Kidney tubule cell (primary cell): ENCODE measurements around the gene AP1M2.
"Not testable (repeated sequence)": the region's sequence is repeated elsewhere in the genome, so short reads cannot be mapped to it uniquely, and the experiment has no call there.

ENCODE experiments used
- DNase-seq: peaks from one replicate; pipeline ENCODE4 v3.0.0-alpha.2; 2018; ENCODE audit warnings: low spot score

The AP1M2 gene

DNA sequence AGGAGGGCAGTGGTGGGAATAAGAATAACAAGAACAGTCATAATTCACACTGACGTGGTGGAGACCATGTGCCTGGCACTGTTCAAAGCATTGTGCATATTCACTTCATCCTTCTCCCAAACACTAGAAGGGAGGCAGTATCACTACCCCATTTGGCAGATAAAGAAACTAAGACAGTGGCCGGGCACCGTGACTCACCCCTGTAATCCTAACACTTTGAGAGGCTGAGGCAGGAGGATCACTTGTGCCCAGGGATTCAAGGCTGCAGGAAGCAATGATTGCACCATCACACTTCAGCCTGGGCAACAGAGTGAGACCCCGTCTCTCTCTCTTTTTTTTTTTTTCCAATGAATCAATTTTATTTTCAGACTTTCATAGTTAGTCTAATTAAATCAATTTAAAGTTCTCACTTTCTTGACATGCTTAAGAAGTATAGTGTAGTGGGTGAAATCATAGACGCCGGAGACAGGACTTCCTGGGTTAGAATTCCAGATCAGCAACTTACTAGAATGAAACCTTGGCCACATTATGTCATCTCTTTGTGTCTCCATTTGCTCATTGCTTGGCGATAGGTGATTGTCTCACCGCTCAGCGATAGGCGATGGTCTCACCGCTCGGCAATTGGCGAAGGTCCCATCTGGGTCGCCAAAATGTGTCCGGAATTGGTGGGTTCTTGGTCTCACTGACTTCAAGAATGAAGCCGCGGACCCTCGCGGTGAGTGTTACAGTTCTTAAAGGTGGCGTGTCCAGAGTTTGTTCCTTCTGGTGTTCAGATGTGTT, 48.7 kb downstream of the AP1M2 start:
- no peak for DNase-seq

DNA sequence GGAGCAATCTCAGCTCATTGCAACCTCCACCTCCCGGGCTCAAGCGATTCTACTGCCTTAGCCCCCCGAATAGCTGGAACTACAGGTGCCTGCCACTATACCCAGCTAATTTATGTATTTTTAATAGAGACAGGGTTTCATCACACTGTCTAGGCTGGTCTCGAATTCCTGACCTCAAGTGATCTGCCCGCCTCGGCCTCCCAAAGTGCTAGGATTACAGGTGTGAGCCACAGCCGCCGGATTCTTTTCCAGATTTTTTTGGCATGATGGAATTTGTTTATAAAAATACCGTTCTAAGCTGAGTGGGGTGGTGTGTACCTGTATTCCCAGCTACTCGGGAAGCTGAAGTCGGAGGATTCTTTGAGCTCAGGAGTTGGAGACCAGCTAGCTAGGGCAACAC, 49.4 kb downstream of the AP1M2 start:
- DNase-seq: no peak

DNA sequence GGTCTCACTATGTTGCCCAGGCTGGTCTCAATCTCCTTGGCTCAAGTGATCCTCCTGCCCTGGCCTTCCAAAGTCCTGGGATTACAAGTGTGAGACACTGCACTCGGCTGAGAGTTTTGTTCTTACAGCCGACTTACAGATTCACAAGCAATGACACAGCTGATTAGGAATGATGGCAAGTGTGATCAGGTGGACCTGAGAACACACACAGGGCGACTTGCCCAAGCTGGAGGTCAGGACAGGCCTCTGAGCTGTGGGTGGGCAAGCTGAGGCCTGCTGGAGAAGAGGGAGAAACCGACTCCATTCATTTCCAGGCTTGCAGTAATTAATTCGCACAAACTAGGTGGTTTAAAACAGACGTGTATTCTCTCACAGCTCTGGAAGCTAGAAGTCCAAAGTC, 51.5 kb downstream of the AP1M2 start:
- no peak for DNase-seq

DNA sequence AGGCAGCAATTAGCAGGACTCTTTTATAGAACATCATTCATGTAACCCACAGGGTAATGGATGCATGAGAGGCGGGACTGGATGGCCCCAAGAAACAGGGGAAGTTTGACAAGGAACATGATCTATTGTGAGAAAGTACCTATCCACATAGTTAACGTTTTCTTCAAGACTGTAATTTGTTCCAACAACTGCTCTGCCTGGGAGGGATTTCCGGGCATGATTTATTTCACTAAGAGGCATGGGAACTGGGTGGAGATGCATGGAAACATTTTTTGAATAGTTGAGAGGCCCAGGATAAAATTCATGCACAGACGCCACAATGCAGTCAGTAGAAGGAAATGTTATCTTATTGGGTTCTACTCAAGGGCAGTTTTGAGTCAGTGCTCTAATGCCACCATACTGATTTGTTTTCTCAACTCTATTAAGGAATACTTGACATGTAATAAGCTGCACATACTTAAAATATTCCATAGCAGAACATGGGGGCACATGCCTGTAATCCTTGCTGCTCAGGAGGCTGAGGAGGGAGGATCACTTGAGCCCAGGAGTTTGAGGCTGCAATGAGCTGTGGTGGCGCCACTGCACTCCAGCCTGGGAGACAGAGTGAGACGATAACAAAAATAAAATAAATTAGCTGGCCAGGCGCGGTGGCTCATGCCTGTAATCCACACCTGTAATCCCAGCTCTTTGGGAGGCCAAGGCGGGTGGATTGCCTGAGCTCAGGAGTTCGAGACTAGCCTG, 53.3 kb downstream of the AP1M2 start:
- no peak for DNase-seq

DNA sequence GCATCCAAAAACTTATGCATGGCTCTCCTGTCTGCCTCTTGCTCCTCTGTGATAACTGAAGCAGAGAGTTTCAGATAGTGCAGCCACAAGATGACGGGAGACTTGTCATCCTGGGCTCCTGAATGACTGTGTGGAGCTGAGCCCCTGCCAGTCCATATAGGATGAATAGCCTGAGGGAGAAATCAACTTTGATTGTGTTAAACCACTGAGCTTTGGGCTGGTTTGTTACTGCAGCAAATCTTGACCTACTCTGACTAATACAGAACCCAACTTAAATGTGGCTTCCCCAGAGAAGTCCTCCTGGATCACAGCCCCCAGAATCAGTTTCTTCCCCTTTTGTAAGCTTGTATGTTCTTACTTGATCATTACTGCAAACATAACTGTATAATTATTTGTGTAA, 54.7 kb downstream of the AP1M2 start:
- DNase-seq: no peak

DNA sequence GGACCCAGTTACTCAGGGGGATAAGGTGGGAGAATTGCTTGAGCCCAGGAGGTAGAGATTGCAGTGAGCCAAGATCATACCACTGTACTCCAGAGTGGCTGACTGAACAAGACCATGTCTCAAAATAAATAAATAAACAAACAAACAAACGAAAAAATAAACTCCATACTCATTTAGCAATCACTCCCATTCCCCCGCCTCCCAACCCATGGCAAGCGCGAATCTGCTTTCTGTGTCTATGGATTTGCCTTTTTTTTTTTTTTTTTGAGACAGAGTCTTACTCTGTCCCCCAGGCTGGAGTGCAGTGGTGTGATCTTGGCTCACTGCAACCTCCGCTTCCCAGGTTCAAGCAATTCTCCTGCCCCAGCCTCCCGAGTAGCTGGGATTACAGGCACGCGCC, 60.2 kb downstream of the AP1M2 start:
- DNase-seq: not testable (repeated sequence)

DNA sequence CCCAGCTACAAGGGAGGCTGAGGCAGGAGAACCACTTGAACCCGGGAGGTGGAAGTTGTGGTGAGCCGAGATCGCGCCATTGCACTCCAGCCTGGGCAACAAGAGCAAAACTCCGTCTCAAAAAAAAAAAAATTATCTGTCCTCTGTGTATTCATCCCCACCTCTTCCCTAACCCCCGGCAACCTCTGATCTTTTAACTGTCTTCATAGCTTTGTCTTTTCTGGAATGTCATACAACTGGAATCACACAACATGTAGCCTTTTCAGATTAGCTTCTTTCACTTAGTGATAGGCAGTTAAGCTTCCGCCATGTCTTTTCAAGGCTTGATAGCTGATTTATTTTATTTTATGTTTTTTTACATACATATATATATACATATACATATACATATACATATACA, 61.5 kb downstream of the AP1M2 start:
- DNase-seq: no peak

DNA sequence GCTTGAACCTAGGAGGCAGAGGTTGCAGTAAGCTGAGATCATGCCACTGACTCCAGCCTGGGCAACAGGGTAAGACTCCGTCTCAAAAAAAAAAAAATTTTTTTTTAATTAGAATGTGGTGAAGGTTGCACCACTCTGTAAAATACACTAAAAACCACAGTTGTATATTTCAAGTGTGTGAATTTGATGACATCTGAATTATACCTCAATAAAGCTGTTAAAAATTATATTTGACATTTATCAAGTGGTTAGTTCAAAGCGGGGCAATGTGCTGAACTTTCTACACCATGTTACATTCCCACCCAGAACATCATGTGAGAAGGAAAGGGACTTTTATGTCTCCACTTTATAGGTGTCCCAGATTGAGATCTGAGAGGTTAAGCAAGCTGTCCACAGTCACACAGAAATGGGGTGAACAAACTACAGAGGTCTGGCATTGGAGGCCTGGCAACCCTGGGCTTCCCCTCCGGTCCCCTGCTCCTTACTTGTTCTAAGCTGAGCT, 63.9 kb downstream of the AP1M2 start:
- no peak for DNase-seq
